Body of pancreas (tissue), 4 donors: Measurements from ENCODE around the gene MYOZ2. TPM values are rescaled to one million over a fixed set of nuclear protein-coding genes. Genes with fewer than 3 reads are reported as not detected.

Source experiments
- ATAC-seq: fragments of 150-250 bp; one replicate; pipeline ENCODE4 v1.9.1; 2016
- DNase-seq, 4 donors: peaks; one replicate each; pipeline ENCODE4 v3.0.0-alpha.2; 2019
- H3K27ac ChIP-seq, 4 donors: fragments of 200-600 bp; sonication (generic); 1 replicate in 3 of 4; 2 replicates in 1 of 4; pipeline versions ENCODE4 v1.5.1 to v1.6.1; 2016 to 2019; ENCODE audit warnings: mild to moderate bottlenecking in 1 of 4, mixed read lengths in 1 of 4, moderate library complexity in 1 of 4
- H3K27me3 ChIP-seq, 2 donors: fragments of 200-600 bp; sonication (generic); one replicate each; pipeline ENCODE4 v1.6.0; 2016; ENCODE audit warnings: mild to moderate bottlenecking in 1 of 2
- H3K36me3 ChIP-seq, 2 donors: fragments of 200-600 bp; sonication (generic); replicated peaks in 1 of 2; 2 replicates each; pipeline ENCODE4 v1.5.1; 2016; ENCODE audit warnings: low read depth in 2 of 2; ENCODE audit not compliant: insufficient read depth in 1 of 2
- H3K4me1 ChIP-seq: fragments of 200-600 bp; sonication (generic); one replicate; pipeline ENCODE4 v1.6.0; 2016
- H3K4me3 ChIP-seq, 2 donors: fragments of 200-600 bp; sonication (generic); 1 replicate in 1 of 2; 2 replicates in 1 of 2; pipeline ENCODE4 v1.5.1; 2016 to 2019
- H3K9me3 ChIP-seq, 3 donors: fragments of 200-600 bp; sonication (generic); 1 replicate in 2 of 3; 2 replicates in 1 of 3; pipeline ENCODE4 v1.5.1; 2016
- CTCF ChIP-seq, 7 experiments: fragments of 450-650 bp in 4 of 7; fragments of 200-600 bp in 3 of 7; sonication (generic) in 3 of 7; IDR thresholded peaks; one replicate each; pipeline ENCODE4 v1.5.1; 2016 to 2019; ENCODE audit warnings: antibody characterized with exemption in 7 of 7
- POLR2A ChIP-seq, 3 donors: fragments of 450-650 bp; IDR thresholded peaks; one replicate each; pipeline ENCODE4 v1.6.1; 2016; ENCODE audit warnings: antibody characterized with exemption in 3 of 3, mild to moderate bottlenecking in 2 of 3
- WGBS, 2 donors: methylation state at CpG; one replicate each; pipeline ENCODE4 v1.1.5; 2017; 5-methylcytosine and 5-hydroxymethylcytosine counted together
- intact Hi-C: fragments of 100-400 bp; cut with DNase I; formaldehyde crosslinking; loops from one replicate; pipeline ENCODE4 v1.15.1; 2023
- total RNA-seq, 2 donors: library from RNA; depleted of rRNA; stranded (reverse); fragments of >200 nt; gene quantifications; one replicate each; pipeline ENCODE4 v1.1.0, GENCODE V29; 2016

MYOZ2 gene
- total RNA-seq, 2 donors from 2014 or later: not detected

- ATAC-seq (no peak), DNase-seq (no peak)
- Histone ChIP-seq H3K36me3 (no peaks in the 10 kb centered on the region), H3K9me3 (no peaks in the 10 kb centered on the region), H3K4me3 (no peak overlapping the region), H3K27me3 (no peaks in the 10 kb centered on the region), H3K4me1 (no peaks in the 10 kb centered on the region), H3K27ac (no peak overlapping the region)
- TF ChIP-seq CTCF (IDR thresholded peaks at IDR 0.05) (no peak), POLR2A (IDR thresholded peaks at IDR 0.05) (no peak)
- intact Hi-C loops: no loop called here
- WGBS, 2 donors: 91 to 93% methylated on average over 2 of the region's 2 CpGs
Measured at GRCh38 chr4:119097282-119097900, 38.2 kb upstream of the MYOZ2 start.

DNA sequence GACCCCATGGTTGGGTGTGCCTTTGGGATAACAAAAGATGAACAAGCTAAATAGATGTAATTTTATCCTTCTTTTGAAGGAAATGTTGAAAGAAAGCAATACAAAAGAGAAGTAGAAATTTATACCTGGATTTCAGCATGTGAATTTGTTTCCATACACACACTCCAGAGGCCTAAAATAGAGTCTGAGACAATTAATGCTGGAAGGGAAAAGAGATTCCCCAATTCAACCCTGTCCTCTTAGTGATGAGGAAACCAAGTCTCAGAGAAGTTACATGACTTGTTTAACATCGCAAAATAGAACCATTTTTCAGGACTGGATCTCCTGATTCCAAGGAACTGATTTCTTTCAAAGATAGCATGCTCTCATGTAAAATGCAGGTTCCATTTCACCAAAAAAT lies 37.3 kb upstream of the MYOZ2 start:
- TF ChIP-seq CTCF (IDR thresholded peaks at IDR 0.05) (no peak), POLR2A (IDR thresholded peaks at IDR 0.05) (no peak)
- Histone ChIP-seq H3K36me3 (no peaks in the 10 kb centered on the region), H3K27ac (no peak overlapping the region), H3K4me3 (no peak overlapping the region), H3K4me1 (no peaks in the 10 kb centered on the region), H3K9me3 (no peaks in the 10 kb centered on the region), H3K27me3 (no peaks in the 10 kb centered on the region)
- ATAC-seq (no peak), DNase-seq (no peak)
- intact Hi-C loops: no loop called here
- 93 to 96% methylated on average over 1 of the region's 1 CpG for WGBS, 2 donors

DNA sequence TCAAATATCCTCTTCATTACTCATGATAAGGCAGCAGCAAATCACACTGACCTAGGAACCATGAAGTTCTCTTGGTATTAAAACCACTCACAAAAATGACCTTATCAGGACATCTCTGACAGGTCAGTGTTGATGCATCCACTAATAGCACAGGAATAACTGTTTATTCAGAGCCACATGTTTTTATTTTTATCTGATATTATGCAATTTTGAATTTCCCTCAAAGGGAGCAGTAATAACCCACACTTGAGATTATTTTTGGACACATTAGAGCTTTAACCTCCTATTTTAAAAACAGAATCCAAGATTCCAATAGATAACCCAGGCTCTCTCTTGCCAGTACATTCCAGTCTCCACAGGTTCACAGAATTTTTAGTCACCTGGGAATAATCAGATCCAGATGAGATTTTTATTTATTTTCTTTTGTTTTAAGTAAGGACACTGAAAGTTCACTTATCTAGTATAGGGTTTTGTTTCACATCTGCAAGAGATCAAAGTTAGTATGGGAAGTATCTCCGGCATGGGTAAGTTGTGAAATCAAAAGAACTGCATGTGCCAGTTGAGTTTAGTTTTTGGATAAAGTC lies 36.3 kb upstream of the MYOZ2 start:
- TF ChIP-seq CTCF (IDR thresholded peaks at IDR 0.05) (no peak), POLR2A (IDR thresholded peaks at IDR 0.05) (no peak)
- Histone ChIP-seq H3K27me3 (no peaks in the 10 kb centered on the region), H3K4me3 (no peak overlapping the region), H3K27ac (no peak overlapping the region), H3K9me3 (no peaks in the 10 kb centered on the region), H3K36me3 (no peaks in the 10 kb centered on the region), H3K4me1 (no peaks in the 10 kb centered on the region)
- intact Hi-C loops: no loop called here
- WGBS, 2 donors: 28 to 73% methylated on average over 1 of the region's 1 CpG
- DNase-seq (no peak), ATAC-seq (peak; percentile 47)

- intact Hi-C loops: no loop called here
- Histone ChIP-seq H3K9me3 (no peaks in the 10 kb centered on the region), H3K27me3 (no peaks in the 10 kb centered on the region), H3K4me1 (peaks cover 1% of the 10 kb centered on the region), H3K27ac (no peak overlapping the region), H3K4me3 (no peak overlapping the region), H3K36me3 (no peaks in the 10 kb centered on the region)
- ATAC-seq: no peak
- DNase-seq: no peak
- TF ChIP-seq CTCF (IDR thresholded peaks at IDR 0.05) (no peak), POLR2A (IDR thresholded peaks at IDR 0.05) (no peak)
- 0 to 36% methylated on average over 1 of the region's 1 CpG for whole genome bisulfite sequencing, 2 donors
Measured at GRCh38 chr4:119100655-119101054, 35.0 kb upstream of the MYOZ2 start.

GRCh38 chr4:119103263-119103662 lies 32.4 kb upstream of the MYOZ2 start:
- Histone ChIP-seq H3K4me1 (peaks cover 12% of the 10 kb centered on the region), H3K9me3 (no peaks in the 10 kb centered on the region), H3K36me3 (no peaks in the 10 kb centered on the region), H3K27ac (no peak overlapping the region), H3K27me3 (no peaks in the 10 kb centered on the region), H3K4me3 (no peak overlapping the region)
- DNase-seq (peak in 2 of 4 donors; percentile 15 to 22), ATAC-seq (peak; percentile 79)
- WGBS, 2 donors: 54 to 93% methylated on average over 2 of the region's 2 CpGs
- TF ChIP-seq POLR2A (IDR thresholded peaks at IDR 0.05) (no peak), CTCF (IDR thresholded peaks at IDR 0.05) (no peak)
- intact Hi-C loops: no loop called here
